ENCODE results near the gene KANTR.

The KANTR gene

DNA sequence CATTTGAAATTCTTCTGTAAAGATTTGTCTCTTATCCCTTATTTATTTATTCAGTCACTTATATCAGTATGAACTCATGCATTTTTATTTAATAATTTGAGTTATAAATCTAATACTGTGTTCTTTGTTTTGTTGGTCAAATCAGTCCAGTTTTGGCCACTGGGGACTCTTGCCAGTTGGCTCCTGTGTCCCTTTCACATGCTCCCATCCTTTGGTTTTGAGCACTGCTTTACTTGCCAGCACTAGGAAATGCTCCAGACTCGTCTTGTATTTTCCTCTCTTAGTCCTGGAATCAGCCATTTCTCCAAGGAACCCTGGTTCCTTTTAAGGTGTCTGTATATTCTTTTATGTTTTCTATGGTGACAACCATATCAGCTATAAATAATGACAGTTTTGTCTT is 28.1 kb downstream of the KANTR start:
- no peak overlapping the region for H3K4me3 ChIP-seq (ENCODE audit: low read depth, low read length)
- no peak for TF ChIP-seq POLR2A (IDR thresholded peaks at IDR 0.05; ENCODE audit: extremely low read depth, insufficient read length)
- DNase-seq (ENCODE audit: low read depth) = no peak

- TF ChIP-seq POLR2A (IDR thresholded peaks at IDR 0.05; ENCODE audit: extremely low read depth, insufficient read length) = no peak
- TF ChIP-seq, protein P1, sequence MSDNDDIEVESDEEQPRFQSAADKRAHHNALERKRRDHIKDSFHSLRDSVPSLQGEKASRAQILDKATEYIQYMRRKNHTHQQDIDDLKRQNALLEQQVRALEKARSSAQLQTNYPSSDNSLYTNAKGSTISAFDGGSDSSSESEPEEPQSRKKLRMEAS (IDR thresholded peaks at IDR 0.05; ENCODE audit: low read depth, low read length) = no peak
- no peak for TF ChIP-seq MYC (IDR thresholded peaks at IDR 0.05; ENCODE audit: low read depth, low read length)
- TF ChIP-seq, protein P2, sequence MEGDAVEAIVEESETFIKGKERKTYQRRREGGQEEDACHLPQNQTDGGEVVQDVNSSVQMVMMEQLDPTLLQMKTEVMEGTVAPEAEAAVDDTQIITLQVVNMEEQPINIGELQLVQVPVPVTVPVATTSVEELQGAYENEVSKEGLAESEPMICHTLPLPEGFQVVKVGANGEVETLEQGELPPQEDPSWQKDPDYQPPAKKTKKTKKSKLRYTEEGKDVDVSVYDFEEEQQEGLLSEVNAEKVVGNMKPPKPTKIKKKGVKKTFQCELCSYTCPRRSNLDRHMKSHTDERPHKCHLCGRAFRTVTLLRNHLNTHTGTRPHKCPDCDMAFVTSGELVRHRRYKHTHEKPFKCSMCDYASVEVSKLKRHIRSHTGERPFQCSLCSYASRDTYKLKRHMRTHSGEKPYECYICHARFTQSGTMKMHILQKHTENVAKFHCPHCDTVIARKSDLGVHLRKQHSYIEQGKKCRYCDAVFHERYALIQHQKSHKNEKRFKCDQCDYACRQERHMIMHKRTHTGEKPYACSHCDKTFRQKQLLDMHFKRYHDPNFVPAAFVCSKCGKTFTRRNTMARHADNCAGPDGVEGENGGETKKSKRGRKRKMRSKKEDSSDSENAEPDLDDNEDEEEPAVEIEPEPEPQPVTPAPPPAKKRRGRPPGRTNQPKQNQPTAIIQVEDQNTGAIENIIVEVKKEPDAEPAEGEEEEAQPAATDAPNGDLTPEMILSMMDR (IDR thresholded peaks at IDR 0.05; ENCODE audit: low read depth, low read length) = no peak
- DNase-seq (ENCODE audit: low read depth) = no peak
These were observed 31.6 kb downstream of the KANTR start for GRCh38 chrX:53125506-53125905.

DNA sequence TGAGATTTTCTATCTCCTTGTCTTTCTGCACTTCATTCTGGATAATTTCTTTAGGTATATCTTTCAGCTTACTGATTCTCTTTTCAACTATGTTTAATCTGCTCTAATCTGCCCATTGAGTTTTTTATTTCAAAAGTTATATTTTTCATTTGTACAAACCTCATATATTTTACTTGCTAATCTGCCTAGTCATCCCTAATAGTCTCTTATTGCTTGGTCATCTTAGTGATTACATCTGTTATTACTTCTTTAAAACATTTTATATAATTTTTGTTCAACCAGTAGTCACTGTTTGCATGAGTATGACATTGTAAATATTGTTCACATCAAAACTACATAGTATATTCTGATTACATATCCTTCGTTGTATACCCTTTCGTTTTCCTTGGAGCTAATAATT is 32.4 kb downstream of the KANTR start:
- DNase-seq (ENCODE audit: low read depth) = no peak
- TF ChIP-seq, protein P1 (IDR thresholded peaks at IDR 0.05; ENCODE audit: low read depth, low read length) = no peak
- TF ChIP-seq, protein P2 (IDR thresholded peaks at IDR 0.05; ENCODE audit: low read depth, low read length) = no peak
- no peak for TF ChIP-seq POLR2A (IDR thresholded peaks at IDR 0.05; ENCODE audit: extremely low read depth, insufficient read length)
- no peak for TF ChIP-seq MYC (IDR thresholded peaks at IDR 0.05; ENCODE audit: low read depth, low read length)
- no peak overlapping the region for H3K4me3 ChIP-seq (ENCODE audit: low read depth, low read length)

More at GRCh38 chrX:53125506-53125905, 31.6 kb downstream of the KANTR start:
- no peak overlapping the region for H3K4me3 ChIP-seq (ENCODE audit: low read depth, low read length)

GRCh38 chrX:53128097-53128749 is 34.3 kb downstream of the KANTR start:
- DNase-seq (ENCODE audit: low read depth) = no peak
- no peak overlapping the region for H3K4me3 ChIP-seq (ENCODE audit: low read depth, low read length)
- TF ChIP-seq POLR2A (IDR thresholded peaks at IDR 0.05; ENCODE audit: extremely low read depth, insufficient read length) (no peak), MYC (IDR thresholded peaks at IDR 0.05; ENCODE audit: low read depth, low read length) (no peak)
- TF ChIP-seq, protein P1 (IDR thresholded peaks at IDR 0.05; ENCODE audit: low read depth, low read length) = no peak
- TF ChIP-seq, protein P2 (IDR thresholded peaks at IDR 0.05; ENCODE audit: low read depth, low read length) = no peak

GRCh38 chrX:53133400-53133799 is 39.5 kb downstream of the KANTR start:
- no peak for TF ChIP-seq MYC (IDR thresholded peaks at IDR 0.05; ENCODE audit: low read depth, low read length)
- TF ChIP-seq, protein P1 (IDR thresholded peaks at IDR 0.05; ENCODE audit: low read depth, low read length) = no peak
- TF ChIP-seq, protein P2 (IDR thresholded peaks at IDR 0.05; ENCODE audit: low read depth, low read length) = no peak
- no peak for TF ChIP-seq POLR2A (IDR thresholded peaks at IDR 0.05; ENCODE audit: extremely low read depth, insufficient read length)
- DNase-seq (ENCODE audit: low read depth) = no peak
- no peak overlapping the region for H3K4me3 ChIP-seq (ENCODE audit: low read depth, low read length)

- no peak for DNase-seq (ENCODE audit: low read depth)
- TF ChIP-seq MYC (IDR thresholded peaks at IDR 0.05; ENCODE audit: low read depth, low read length) (no peak), POLR2A (IDR thresholded peaks at IDR 0.05; ENCODE audit: extremely low read depth, insufficient read length) (no peak)
- TF ChIP-seq, protein P2 (IDR thresholded peaks at IDR 0.05; ENCODE audit: low read depth, low read length) = no peak
- TF ChIP-seq, protein P1 (IDR thresholded peaks at IDR 0.05; ENCODE audit: low read depth, low read length) = no peak
- H3K4me3 ChIP-seq (ENCODE audit: low read depth, low read length) = no peak overlapping the region
These were observed 41.6 kb downstream of the KANTR start for GRCh38 chrX:53135581-53135980.
